HEK293T (cell line): ENCODE data around the gene ZNF768.

ENCODE experiments used
- BHLHE40 ChIP-seq: fragments of 450-650 bp; IDR thresholded peaks from 2 replicates; pipeline ENCODE4 v1.6.1; 2016; ENCODE audit warnings: mild to moderate bottlenecking, moderate library complexity, borderline replicate concordance
- ELF4 ChIP-seq: fragments of 450-650 bp; IDR thresholded peaks from 2 replicates; pipeline ENCODE4 v1.6.1; 2017; ENCODE audit warnings: antibody characterized with exemption
- FOXK2 ChIP-seq: fragments of 450-650 bp; IDR thresholded peaks from 2 replicates; pipeline ENCODE4 v1.6.1; 2016; ENCODE audit warnings: mild to moderate bottlenecking
- FOXM1 ChIP-seq: fragments of 450-650 bp; IDR thresholded peaks from 2 replicates; pipeline ENCODE4 v1.6.1; 2017; ENCODE audit warnings: mild to moderate bottlenecking, borderline replicate concordance
- LEF1 ChIP-seq: fragments of 450-650 bp; IDR thresholded peaks from 2 replicates; pipeline ENCODE4 v1.6.1; 2017; ENCODE audit warnings: mild to moderate bottlenecking, borderline replicate concordance
- PKNOX1 ChIP-seq: fragments of 450-650 bp; IDR thresholded peaks from 2 replicates; pipeline ENCODE4 v1.6.1; 2016
- SUZ12 ChIP-seq: fragments of 450-650 bp; IDR thresholded peaks from 2 replicates; pipeline ENCODE4 v1.6.1; 2016; ENCODE audit warnings: mild to moderate bottlenecking

- TF ChIP-seq PKNOX1 (no peak), BHLHE40 (no peak), SUZ12 (no peak), FOXK2 (no peak), ELF4 (no peak), LEF1 (no peak), FOXM1 (no peak)
These were observed 44.5 kb upstream of the ZNF768 start for GRCh38 chr16:30570636-30571444.
